ENCODE data around the gene ADAT3.
A peak's percentile ranks its signal among the peaks of the same experiment; 100 is the strongest.
"Not testable (repeated sequence)": the region's sequence is repeated elsewhere in the genome, so short reads cannot be mapped to it uniquely, and the experiment has no call there.

ADAT3 gene

GRCh38 chr19:1872807-1873523 lies 32.2 kb upstream of the ADAT3 start:
- Histone ChIP-seq H3K79me2 (ENCODE audit: insufficient read depth, low read length) (peaks cover 63% of the 10 kb centered on the region), H3K4me3 (ENCODE audit: low read depth in 1 of 2, low read length in 2 of 2) (no peak overlapping the region), H3K9ac (ENCODE audit: low read depth, low read length) (peak overlapping the region; percentile 98; the same call in 1 of the 2 replicates)

GRCh38 chr19:1873524-1874473 lies 31.4 kb upstream of the ADAT3 start:
- Histone ChIP-seq H3K27ac (ENCODE audit: low read length) (no peak overlapping the region), H3K79me2 (ENCODE audit: insufficient read depth, low read length) (peaks cover 61% of the 10 kb centered on the region), H2AFZ (ENCODE audit: low read depth, low read length) (no peak overlapping the region), H4K20me1 (ENCODE audit: insufficient read depth, low read length) (peaks cover 36% of the 10 kb centered on the region), H3K9me3 (ENCODE audit: insufficient read depth, low read length, severe bottlenecking) (no peaks in the 10 kb centered on the region), H3K27me3 (ENCODE audit: insufficient read depth, low read length, poor library complexity) (no peaks in the 10 kb centered on the region), H3K4me2 (ENCODE audit: insufficient read depth, low read length) (peak overlapping the region; percentile 83), H3K4me3 (ENCODE audit: low read depth in 1 of 2, low read length in 2 of 2) (peak overlapping the region in 1 of 2 experiments; percentile 100; a peak in 2 of 4 replicates), H3K36me3 (ENCODE audit: insufficient read depth, low read length) (peaks cover 28% of the 10 kb centered on the region), H3K9ac (ENCODE audit: low read depth, low read length) (peak overlapping the region; percentile 98), H3K4me1 (ENCODE audit: insufficient read depth, low read length) (peaks cover 32% of the 10 kb centered on the region)
- TF ChIP-seq CTCF (IDR thresholded peaks at IDR 0.05; ENCODE audit: borderline replicate concordance, extremely low read depth, low read length, poor library complexity, severe bottlenecking) (no peak), EZH2 (IDR thresholded peaks at IDR 0.05; ENCODE audit: borderline replicate concordance, low read depth, low read length, severe bottlenecking) (no peak)
- ATAC-seq (ENCODE audit: insufficient read depth, low read depth) = no peak
- DNase-seq = no peak

More at GRCh38 chr19:1872807-1873523, 32.2 kb upstream of the ADAT3 start:
- DNase-seq (no peak), ATAC-seq (ENCODE audit: insufficient read depth, low read depth) (no peak)
- H3K4me2 ChIP-seq (ENCODE audit: insufficient read depth, low read length) = peak overlapping the region; percentile 83
- no peaks in the 10 kb centered on the region for H3K27me3 ChIP-seq (ENCODE audit: insufficient read depth, low read length, poor library complexity)
- H4K20me1 ChIP-seq (ENCODE audit: insufficient read depth, low read length) = peaks cover 36% of the 10 kb centered on the region
- no peak overlapping the region for H3K27ac ChIP-seq (ENCODE audit: low read length)
- no peak for TF ChIP-seq CTCF (IDR thresholded peaks at IDR 0.05; ENCODE audit: borderline replicate concordance, extremely low read depth, low read length, poor library complexity, severe bottlenecking)
- TF ChIP-seq EZH2 (IDR thresholded peaks at IDR 0.05; ENCODE audit: borderline replicate concordance, low read depth, low read length, severe bottlenecking) = no peak
- H2AFZ ChIP-seq (ENCODE audit: low read depth, low read length) = no peak overlapping the region
- no peaks in the 10 kb centered on the region for H3K9me3 ChIP-seq (ENCODE audit: insufficient read depth, low read length, severe bottlenecking)
- peaks cover 28% of the 10 kb centered on the region for H3K36me3 ChIP-seq (ENCODE audit: insufficient read depth, low read length)
- H3K4me1 ChIP-seq (ENCODE audit: insufficient read depth, low read length) = peaks cover 32% of the 10 kb centered on the region

DNA sequence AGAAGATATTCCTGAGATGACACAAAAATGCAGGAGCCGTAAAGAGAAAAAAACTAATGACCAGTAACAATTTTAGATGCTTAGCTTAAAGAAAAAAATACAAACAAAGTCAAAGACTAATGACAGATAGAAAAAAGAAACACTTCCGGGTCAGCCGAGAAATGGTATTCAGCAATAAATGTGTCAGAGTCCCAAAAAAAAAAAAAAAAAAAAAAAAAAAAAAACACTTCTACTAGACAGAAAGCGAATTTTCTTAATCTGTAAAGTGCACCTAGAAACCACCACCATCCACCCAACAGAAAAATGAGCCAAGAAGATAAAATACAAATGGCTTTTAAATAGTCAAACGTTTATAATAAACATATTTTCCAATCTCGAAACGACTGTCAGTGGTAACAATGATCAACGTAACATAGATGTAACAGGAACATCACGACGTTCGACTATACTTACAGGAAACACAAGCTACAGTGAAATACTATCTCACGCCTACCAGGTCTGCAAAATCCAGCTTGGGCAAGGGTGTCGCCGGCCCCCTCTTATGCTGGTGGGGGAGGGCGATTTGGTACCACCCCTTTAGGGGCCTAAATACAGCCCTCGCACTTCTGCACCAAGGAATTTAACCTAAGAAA lies 30.5 kb upstream of the ADAT3 start:
- H3K9me3 ChIP-seq (ENCODE audit: insufficient read depth, low read length, severe bottlenecking) = no peaks in the 10 kb centered on the region
- H3K27me3 ChIP-seq (ENCODE audit: insufficient read depth, low read length, poor library complexity) = no peaks in the 10 kb centered on the region
- H4K20me1 ChIP-seq (ENCODE audit: insufficient read depth, low read length) = peaks cover 36% of the 10 kb centered on the region
- DNase-seq (no peak), ATAC-seq (ENCODE audit: insufficient read depth, low read depth) (peak; percentile 36)
- TF ChIP-seq CTCF (IDR thresholded peaks at IDR 0.05; ENCODE audit: borderline replicate concordance, extremely low read depth, low read length, poor library complexity, severe bottlenecking) (no peak), EZH2 (IDR thresholded peaks at IDR 0.05; ENCODE audit: borderline replicate concordance, low read depth, low read length, severe bottlenecking) (no peak)
- peak overlapping the region; percentile 83 for H3K4me2 ChIP-seq (ENCODE audit: insufficient read depth, low read length)
- peaks cover 57% of the 10 kb centered on the region for H3K79me2 ChIP-seq (ENCODE audit: insufficient read depth, low read length)
- H2AFZ ChIP-seq (ENCODE audit: low read depth, low read length) = peak overlapping the region; percentile 2; the same call in 1 of the 2 replicates
- peak overlapping the region; percentile 99 to 100 for H3K4me3 ChIP-seq (ENCODE audit: low read depth in 1 of 2, low read length in 2 of 2)
- peak overlapping the region; percentile 98 for H3K9ac ChIP-seq (ENCODE audit: low read depth, low read length)
- H3K4me1 ChIP-seq (ENCODE audit: insufficient read depth, low read length) = peaks cover 32% of the 10 kb centered on the region
- H3K27ac ChIP-seq (ENCODE audit: low read length) = peak overlapping the region; percentile 74
- H3K36me3 ChIP-seq (ENCODE audit: insufficient read depth, low read length) = peaks cover 28% of the 10 kb centered on the region

- H3K4me2 ChIP-seq (ENCODE audit: insufficient read depth, low read length) = peak overlapping the region; percentile 83
- H3K4me1 ChIP-seq (ENCODE audit: insufficient read depth, low read length) = peaks cover 36% of the 10 kb centered on the region
- H3K79me2 ChIP-seq (ENCODE audit: insufficient read depth, low read length) = peaks cover 59% of the 10 kb centered on the region
- peak overlapping the region; percentile 99 to 100 for H3K4me3 ChIP-seq (ENCODE audit: low read depth in 1 of 2, low read length in 2 of 2)
- not testable (repeated sequence) for H3K27me3 ChIP-seq (ENCODE audit: insufficient read depth, low read length, poor library complexity); DNase-seq; H3K9me3 ChIP-seq (ENCODE audit: insufficient read depth, low read length, severe bottlenecking)
- peak overlapping the region; percentile 98 for H3K9ac ChIP-seq (ENCODE audit: low read depth, low read length)
- ATAC-seq (ENCODE audit: insufficient read depth, low read depth) = peak; percentile 13; the same call in 2 of the 3 replicates
- H2AFZ ChIP-seq (ENCODE audit: low read depth, low read length) = peak overlapping the region; percentile 91
- H3K27ac ChIP-seq (ENCODE audit: low read length) = peak overlapping the region; percentile 74
- H3K36me3 ChIP-seq (ENCODE audit: insufficient read depth, low read length) = peaks cover 32% of the 10 kb centered on the region
- H4K20me1 ChIP-seq (ENCODE audit: insufficient read depth, low read length) = peaks cover 38% of the 10 kb centered on the region
Measured at GRCh38 chr19:1875265-1875645, 29.9 kb upstream of the ADAT3 start.
